CD4-positive, alpha-beta T cell treated with Interleukin-6 at 100 ng/mL for 8 hours (primary cell): ENCODE data around the gene GSG1L.

Experiments used
- DNase-seq: peaks from one replicate; pipeline ENCODE4 v3.0.0-alpha.2; 2020; ENCODE audit warnings: mixed read lengths, low spot score

GSG1L gene

DNA sequence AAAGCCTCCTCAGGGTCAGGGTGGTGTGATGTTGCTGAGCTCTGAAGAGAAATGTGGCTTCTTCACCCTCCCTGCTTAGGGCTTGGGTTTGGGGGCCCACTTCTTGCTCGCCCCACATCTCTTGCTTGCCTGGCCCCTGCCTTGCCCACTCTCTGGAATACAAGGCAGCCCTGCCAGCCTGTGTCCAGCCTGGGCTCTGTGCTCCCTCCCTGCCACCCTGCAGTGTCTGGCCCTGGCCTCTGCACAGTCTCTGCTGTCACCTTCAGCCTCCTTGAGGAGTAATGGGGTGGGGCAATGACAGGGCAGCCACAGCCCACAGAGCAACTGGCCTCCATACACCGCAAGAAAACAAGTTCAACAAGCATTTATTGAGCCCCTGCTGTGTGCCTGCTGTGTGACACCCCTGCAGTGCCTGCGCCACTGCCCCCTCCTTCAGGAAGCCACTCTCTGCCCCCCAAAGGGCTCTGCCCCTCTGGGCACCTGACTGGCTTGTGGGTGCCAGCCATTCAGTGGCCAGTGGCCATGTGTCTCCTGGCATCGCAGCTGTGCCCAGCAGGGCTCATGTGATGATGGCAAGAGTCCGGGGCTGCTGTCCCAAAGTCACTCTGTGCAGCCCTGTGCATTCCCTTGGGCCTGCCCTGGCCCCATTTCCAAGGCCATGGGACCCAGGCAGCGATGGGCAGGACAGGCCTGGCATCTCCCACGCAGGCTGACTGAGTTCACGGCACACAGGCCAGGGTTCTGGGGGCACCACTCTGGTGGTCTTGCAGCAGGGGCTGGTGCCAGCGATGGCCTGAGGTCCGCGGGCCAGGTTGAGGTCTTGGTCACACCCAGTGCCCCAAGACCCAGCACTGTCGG lies 272.7 kb downstream of the GSG1L start:
- DNase-seq: no peak

- no peak for DNase-seq
Observed at GRCh38 chr16:27789595-27790241, 273.8 kb downstream of the GSG1L start.

- no peak for DNase-seq
Observed at GRCh38 chr16:27789150-27789549, 274.4 kb downstream of the GSG1L start.

- no peak for DNase-seq
Observed at GRCh38 chr16:27787665-27788064, 275.8 kb downstream of the GSG1L start.

DNA sequence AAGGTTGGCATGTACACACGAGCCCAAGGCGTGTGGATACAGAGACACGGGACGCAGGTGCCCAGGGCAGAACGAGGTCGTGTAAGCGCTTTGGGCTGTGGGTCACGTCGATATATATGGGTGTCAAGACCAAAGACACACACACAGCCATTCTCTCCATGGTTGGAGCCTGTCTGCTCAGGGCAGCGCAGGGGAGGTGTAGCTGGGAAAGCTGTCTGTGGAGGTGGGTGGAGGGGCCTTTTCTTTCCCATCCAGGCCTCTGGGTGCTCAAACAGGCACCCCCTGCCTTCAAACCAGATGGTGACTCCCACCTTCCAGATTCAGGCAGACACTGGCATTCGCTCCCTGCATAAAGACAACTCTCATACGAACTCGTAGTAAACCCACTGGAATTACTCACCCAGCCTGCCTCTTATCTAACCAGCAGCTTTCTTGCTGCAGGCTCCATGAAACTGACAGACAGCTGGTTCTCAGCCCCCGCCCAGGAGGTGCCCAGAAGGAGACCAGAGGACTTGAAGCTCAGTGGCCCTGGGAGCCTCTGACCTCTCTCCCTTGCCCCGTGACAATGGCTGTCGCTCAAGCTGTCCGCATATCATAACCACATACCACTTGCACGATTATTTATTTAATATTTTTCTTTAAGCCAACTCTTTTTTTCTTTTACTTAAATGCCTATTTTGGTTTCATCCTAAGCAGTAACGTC lies 276.4 kb downstream of the GSG1L start:
- no peak for DNase-seq

DNA sequence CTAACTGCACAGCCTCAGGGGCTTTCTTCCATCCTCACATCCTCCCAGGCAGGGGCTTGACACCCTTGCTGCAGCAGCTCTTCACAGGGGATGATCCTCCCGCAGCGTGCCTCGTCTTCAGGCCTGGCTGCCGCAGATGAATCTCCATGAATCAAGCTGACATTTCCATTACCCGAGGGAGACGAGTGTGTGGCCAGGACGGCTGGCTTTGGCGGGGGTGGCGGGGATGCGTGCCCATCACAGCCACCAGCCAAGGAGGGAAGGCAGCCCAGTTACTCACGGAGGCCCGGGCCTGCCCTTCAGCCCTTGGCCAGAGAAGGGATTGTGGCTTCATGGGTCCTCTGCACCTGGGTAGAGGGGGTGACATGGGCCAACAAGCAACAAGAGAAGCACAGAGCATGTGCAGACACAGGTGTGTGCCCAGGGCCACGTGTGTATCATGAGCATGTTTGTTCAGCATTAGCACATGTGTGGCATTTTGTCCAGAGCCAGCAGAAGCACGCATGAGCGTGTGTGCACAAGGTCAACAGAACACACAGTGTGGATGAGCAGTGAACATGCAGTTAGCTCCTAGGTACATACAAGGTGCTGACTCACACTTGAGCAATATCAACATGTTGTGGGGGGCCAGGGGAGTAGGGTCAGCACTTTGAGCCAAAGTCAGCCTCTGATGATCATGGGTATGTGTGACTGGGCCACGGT lies 277.1 kb downstream of the GSG1L start:
- no peak for DNase-seq

GRCh38 chr16:27785307-27785678 lies 278.2 kb downstream of the GSG1L start:
- DNase-seq: no peak

GRCh38 chr16:27784351-27785306 lies 278.9 kb downstream of the GSG1L start:
- DNase-seq: no peak

DNA sequence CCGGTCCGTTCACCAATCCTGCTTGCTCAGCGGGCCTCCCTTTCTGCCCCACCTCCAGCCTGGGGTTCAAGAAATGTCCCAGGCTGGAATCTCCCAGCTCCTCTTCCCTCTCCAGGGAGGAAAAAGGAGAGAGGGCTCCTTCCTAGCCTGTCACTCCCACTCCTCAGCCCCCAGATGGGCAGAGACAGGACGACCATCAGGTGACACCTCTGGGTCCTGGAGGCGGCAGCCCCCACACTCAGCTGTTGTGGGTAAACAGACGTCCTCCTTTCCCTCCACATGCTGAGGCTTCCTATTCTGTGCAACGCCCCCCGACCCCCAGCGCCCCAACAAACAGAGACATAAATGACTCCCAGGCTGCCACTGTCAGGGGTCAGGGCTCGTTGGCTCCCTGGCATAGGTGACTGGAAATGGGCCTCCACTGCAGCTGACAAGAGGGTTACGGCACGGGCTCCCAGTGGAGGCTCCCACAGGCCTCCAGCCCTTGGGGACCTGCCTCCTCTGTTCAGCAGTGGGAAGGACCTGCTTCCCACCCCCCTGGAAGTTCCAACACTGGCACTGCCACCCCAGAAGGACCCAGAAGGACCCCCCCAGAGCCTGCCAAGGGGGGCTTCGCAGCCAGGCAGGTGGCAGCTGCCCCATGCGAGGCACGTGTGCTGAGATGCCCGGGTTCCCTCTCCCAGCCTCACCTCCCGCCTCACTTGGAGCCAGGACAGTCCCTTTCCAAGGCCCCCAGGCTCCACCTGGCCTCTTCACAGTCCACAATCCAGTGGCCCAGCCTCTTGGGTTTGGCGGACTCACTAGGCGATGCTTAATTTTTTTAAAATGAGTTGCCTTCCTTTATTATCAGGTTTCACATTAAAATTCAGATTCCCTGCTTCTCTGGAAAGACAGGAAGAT lies 281.3 kb downstream of the GSG1L start:
- DNase-seq: no peak

GRCh38 chr16:27781195-27781524 lies 282.4 kb downstream of the GSG1L start:
- DNase-seq: no peak

DNA sequence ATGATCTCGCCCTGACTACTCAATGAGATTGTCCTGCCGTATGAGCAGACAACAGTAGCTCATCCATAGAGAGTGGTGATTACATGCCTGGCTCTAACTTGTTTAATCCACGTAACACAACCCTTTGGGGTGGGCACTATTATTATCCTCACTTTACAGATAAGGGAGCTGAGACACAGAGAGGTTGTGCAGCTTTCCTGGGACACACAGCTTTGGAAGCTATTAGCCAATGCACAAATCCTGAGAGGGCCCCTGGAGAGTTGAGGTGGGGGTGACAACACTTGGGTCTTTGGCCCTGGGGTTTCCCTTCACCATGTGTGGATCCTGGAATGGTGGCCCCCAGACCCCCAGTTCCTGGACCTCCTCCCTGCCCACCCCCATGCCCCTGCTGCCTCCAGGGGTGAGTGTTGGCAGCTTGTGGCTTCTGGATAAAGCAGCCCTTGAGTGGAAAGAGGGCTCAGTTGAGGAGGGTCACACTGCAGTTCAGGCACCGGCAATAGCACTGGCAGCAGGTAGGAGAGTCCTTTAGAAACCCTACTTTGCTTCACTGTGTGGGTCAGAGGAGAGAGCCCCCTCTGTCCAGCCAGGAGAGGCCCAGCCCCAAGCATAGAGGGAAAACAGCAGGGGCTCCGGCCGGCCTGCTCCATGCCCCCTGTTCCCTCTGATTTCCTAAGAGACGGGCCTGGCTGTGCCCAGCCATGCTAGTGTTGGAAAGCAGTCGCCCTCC lies 282.9 kb downstream of the GSG1L start:
- DNase-seq: no peak

DNA sequence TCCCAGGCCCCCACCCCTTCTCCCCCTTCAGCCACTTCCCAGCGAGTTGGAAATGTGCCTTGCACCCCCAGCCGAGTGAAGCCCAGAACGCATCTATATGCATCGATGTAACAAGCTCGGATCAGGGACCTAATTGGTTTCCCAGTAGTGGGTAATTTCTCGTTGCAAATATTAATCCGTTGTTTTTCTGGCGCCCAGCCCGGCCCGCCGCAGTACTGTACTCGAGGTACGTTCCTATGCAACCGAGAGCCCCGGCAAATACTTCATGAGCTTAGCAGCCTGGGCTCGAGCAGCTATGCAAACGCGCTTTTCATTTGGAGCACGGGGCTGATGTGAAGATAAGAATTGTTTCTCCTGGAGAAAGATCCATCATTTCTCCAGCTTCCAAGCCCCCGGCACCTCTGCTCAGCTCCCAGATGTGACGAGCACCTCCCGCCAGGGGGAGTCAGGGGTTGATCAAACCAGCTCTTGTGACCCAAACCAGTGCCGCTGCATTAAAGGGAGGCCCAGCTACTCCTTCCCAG lies 283.8 kb downstream of the GSG1L start:
- no peak for DNase-seq

DNA sequence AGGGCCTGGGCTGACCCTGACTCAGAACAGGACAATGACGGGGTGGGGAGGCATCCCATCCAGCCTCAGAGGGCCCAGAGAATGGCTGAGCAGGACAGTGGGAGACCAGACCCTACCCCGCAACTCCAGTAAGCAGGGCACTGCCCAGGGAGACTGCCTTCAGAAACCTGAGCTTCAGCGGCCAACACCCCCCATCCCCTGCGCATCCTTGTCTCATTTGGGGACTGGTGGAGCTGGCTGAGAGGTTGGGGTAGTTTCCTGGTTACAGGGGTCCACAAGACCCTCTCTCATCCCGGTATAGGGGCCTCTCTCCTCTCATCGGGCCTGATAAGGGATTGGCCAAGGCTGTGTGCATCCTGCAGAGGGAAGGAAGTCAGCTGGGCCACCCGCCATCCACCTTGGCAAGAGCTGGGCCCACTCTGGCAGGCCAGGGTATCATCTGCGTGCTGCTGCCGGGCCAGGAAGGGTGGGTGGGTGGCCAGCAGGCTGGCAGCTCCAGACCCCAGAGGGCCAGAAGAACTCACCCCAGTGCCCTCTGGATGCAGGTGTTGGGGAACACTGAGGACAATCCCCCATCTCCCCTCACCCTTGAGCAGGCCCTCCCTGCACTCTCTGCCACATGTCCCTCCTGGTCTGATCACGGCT lies 284.5 kb downstream of the GSG1L start:
- DNase-seq: no peak

DNA sequence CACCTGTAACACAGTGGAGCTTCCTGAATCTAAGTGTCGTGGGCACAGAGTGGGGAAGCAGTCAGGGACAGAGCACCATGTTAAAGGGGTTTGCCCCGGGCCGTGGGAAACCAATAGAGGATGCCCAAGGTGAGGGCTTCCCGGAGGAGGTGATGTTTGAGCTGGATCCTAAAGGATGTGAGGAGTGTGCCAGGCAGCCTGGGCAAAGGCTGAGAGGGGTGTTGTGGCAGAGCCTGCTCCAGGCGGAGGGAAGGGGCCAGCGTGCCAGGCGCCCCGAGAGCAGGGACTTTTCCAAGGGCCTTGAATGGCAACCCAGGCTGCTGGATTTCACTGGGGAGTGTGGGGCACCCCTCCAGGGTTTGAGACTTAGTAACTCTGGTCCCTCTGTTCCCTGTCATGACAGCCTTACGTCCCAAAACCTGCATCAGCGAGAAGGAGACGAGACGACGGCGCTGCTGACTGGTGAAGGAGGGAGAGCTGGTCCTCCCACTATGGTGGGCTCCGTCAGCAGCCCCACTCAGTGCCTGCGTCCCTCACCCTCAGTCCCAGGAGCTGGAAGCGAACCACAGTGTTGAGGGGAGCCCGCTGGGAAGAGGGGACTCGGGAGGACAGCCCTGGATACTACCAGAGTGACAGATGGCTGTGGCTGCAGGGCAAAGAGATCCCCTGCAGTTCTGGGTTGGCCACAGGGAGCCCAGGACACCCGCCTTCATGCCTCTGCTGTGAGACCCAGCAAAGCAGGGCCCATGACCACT lies 285.2 kb downstream of the GSG1L start:
- no peak for DNase-seq

DNA sequence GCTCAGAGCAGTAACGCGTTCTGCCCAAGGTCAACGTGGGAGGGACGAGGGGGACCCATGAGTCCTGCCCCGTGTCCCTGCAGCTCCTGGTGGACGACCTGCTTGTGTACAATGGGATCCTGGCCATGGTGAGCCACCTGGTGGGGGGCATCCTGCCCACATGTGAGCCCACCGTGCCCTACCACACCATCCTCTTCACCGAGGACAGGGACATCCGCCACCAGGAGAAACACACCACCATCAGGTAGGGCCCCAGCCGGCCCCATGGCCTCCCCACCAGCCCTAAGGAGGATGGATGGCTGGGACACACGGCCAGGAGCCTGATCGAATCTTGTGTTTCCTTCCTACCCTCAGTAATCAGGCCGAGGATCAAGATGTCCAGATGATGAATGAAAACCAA lies 286.0 kb downstream of the GSG1L start:
- no peak for DNase-seq

GRCh38 chr16:27776556-27777225 lies 286.8 kb downstream of the GSG1L start:
- no peak for DNase-seq

DNA sequence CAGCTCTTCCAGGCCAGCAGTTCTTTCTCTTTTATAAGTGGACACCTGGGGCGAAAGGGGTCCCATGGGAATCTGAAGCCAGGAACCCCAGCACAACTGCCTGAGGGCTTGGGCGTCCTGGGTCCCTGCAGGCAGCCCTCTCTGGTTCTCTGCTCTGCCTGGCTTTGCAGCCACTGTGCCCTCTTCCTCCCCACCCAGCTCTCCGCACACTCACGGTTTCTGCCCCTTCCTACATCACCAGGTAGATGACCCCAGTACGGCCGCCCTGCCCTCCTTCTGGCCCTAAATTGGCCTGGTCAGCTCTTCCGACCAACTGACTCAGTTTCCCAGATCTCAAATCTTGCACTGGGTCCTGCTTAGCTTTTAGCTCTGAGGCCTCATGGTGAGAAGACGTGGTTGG lies 288.3 kb downstream of the GSG1L start:
- DNase-seq: no peak

GRCh38 chr16:27774779-27775178 lies 288.7 kb downstream of the GSG1L start:
- no peak for DNase-seq
